Prostate gland (tissue), 2 donors: Measurements from ENCODE around the gene ABCC3.
"Not testable (repeated sequence)": the region's sequence is repeated elsewhere in the genome, so short reads cannot be mapped to it uniquely, and the experiment has no call there.

ENCODE experiments used
- POLR2A ChIP-seq: fragments of 450-650 bp; IDR thresholded peaks from one replicate; pipeline ENCODE4 v1.6.1; 2016; ENCODE audit warnings: antibody characterized with exemption, mild to moderate bottlenecking
- POLR2AphosphoS5 ChIP-seq: sonication (generic); formaldehyde crosslinking; IDR thresholded peaks from one replicate; pipeline ENCODE4 v1.6.1; 2017; ENCODE audit warnings: antibody characterized with exemption
- TF ChIP-seq, protein P1 (sequence below), 4 experiments: fragments of 200-600 bp in 2 of 4; fragments of 450-650 bp in 2 of 4; sonication (generic) in 2 of 4; IDR thresholded peaks; 1 replicate in 3 of 4; 2 replicates in 1 of 4; pipeline ENCODE4 v1.5.1; 2016 to 2019; ENCODE audit warnings: antibody characterized with exemption in 4 of 4, mild to moderate bottlenecking in 2 of 4, moderate library complexity in 2 of 4

DNA sequence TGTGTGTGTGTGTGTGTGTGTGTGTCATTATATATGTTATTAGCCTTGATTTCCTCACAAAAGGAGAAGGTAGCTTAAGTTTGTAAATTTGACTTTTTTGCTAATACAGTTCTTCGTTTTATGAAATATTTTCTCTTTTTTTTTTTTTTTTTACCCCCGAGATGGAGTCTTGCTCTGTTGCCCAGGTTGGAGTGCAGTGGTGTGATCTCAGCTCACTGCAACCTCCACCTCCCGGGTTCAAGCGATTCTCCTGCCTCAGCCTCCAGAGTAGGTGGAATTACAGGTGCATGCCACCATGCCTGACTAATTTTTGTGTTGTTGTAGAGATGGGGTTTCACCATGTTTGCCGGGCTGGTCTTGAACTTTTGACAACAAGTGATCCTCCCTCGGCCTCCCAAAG, 89.9 kb downstream of the ABCC3 start:
- TF ChIP-seq, protein P1, sequence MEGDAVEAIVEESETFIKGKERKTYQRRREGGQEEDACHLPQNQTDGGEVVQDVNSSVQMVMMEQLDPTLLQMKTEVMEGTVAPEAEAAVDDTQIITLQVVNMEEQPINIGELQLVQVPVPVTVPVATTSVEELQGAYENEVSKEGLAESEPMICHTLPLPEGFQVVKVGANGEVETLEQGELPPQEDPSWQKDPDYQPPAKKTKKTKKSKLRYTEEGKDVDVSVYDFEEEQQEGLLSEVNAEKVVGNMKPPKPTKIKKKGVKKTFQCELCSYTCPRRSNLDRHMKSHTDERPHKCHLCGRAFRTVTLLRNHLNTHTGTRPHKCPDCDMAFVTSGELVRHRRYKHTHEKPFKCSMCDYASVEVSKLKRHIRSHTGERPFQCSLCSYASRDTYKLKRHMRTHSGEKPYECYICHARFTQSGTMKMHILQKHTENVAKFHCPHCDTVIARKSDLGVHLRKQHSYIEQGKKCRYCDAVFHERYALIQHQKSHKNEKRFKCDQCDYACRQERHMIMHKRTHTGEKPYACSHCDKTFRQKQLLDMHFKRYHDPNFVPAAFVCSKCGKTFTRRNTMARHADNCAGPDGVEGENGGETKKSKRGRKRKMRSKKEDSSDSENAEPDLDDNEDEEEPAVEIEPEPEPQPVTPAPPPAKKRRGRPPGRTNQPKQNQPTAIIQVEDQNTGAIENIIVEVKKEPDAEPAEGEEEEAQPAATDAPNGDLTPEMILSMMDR (IDR thresholded peaks at IDR 0.05) = not testable (repeated sequence)
- not testable (repeated sequence) for TF ChIP-seq POLR2A, POLR2AphosphoS5
